Loucy (cell line): ENCODE measurements around the gene P2RY10.

Experiments used
- H2AFZ ChIP-seq: fragments of 200-600 bp; sonication (generic); 2 replicates; pipeline ENCODE4 v1.6.0; 2016; ENCODE audit warnings: antibody characterized with exemption, mild to moderate bottlenecking, low read length, moderate library complexity
- H3F3A ChIP-seq: fragments of 200-600 bp; 2 replicates; pipeline ENCODE4 v1.6.0; 2016; ENCODE audit warnings: antibody characterized with exemption, low read depth, mild to moderate bottlenecking
- H3K27me3 ChIP-seq: fragments of 200-600 bp; sonication (generic); 2 replicates; pipeline ENCODE4 v1.6.1; 2014; ENCODE audit warnings: low read length, mild to moderate bottlenecking; ENCODE audit not compliant: insufficient read depth, poor library complexity, severe bottlenecking
- H3K36me3 ChIP-seq: fragments of 200-600 bp; sonication (generic); 2 replicates; pipeline ENCODE4 v1.6.1; 2016; ENCODE audit warnings: low read length; ENCODE audit not compliant: insufficient read depth
- H3K4me1 ChIP-seq: fragments of 200-600 bp; sonication (generic); 2 replicates; pipeline ENCODE4 v1.5.1; 2014; ENCODE audit warnings: low read length, mild to moderate bottlenecking; ENCODE audit not compliant: insufficient read depth, poor library complexity, severe bottlenecking
- H3K4me2 ChIP-seq: fragments of 200-600 bp; sonication (generic); 2 replicates; pipeline ENCODE4 v1.6.0; 2014; ENCODE audit warnings: antibody characterized with exemption, low read length, low read depth, mild to moderate bottlenecking; ENCODE audit not compliant: poor library complexity, severe bottlenecking
- H3K4me3 ChIP-seq: fragments of 200-600 bp; sonication (generic); 2 replicates; pipeline ENCODE4 v1.5.1; 2014; ENCODE audit warnings: low read length, mild to moderate bottlenecking, mixed read lengths; ENCODE audit not compliant: poor library complexity, severe bottlenecking
- H3K79me2 ChIP-seq: fragments of 200-600 bp; sonication (generic); 2 replicates; pipeline ENCODE4 v1.6.1; 2014; ENCODE audit warnings: low read length; ENCODE audit not compliant: insufficient read depth
- H3K9ac ChIP-seq: fragments of 200-600 bp; sonication (generic); 2 replicates; pipeline ENCODE4 v1.6.0; 2014; ENCODE audit warnings: mild to moderate bottlenecking, low read depth, low read length, moderate library complexity; ENCODE audit not compliant: poor library complexity, severe bottlenecking
- H3K9me2 ChIP-seq: fragments of 200-600 bp; sonication (generic); replicated peaks from 2 replicates; pipeline ENCODE4 v1.6.1; 2016; ENCODE audit warnings: low read depth, low read length, mixed read lengths
- H3K9me3 ChIP-seq: fragments of 200-600 bp; sonication (generic); 2 replicates; pipeline ENCODE4 v1.6.1; 2014; ENCODE audit warnings: mild to moderate bottlenecking, antibody characterized with exemption, low read length, low read depth; ENCODE audit not compliant: insufficient read depth
- H4K20me1 ChIP-seq: fragments of 200-600 bp; sonication (generic); 2 replicates; pipeline ENCODE4 v1.6.0; 2014; ENCODE audit warnings: antibody characterized with exemption, low read length, mild to moderate bottlenecking; ENCODE audit not compliant: insufficient read depth, poor library complexity, severe bottlenecking
- CTCF ChIP-seq: fragments of 200-600 bp; sonication (generic); conservative IDR thresholded peaks from 2 replicates; pipeline ENCODE4 v1.5.1; 2014; ENCODE audit warnings: mild to moderate bottlenecking, antibody characterized with exemption, low read length
- EZH2phosphoT487 ChIP-seq: fragments of 200-600 bp; IDR thresholded peaks from 2 replicates; pipeline ENCODE4 v1.6.1; 2018; ENCODE audit warnings: antibody characterized with exemption, mild to moderate bottlenecking, moderate library complexity, borderline replicate concordance

Gene P2RY10

GRCh38 chrX:78931814-78932213 is 13.4 kb upstream of the P2RY10 start:
- H2AFZ ChIP-seq, result 0 out of 2 replicates have a peak overlapping the region, but pooled peaks have one; percentile 19
- H3K9me2 ChIP-seq, result no peaks in the 10 kb centered on the region
- TF ChIP-seq EZH2phosphoT487 (no peak), CTCF (no peak)
- H3K4me2 ChIP-seq, result peak overlapping the region; percentile 13
- H4K20me1 ChIP-seq, result no peaks in the 10 kb centered on the region
- no peak overlapping the region for H3K9ac ChIP-seq
- no peaks in the 10 kb centered on the region for H3K79me2 ChIP-seq
- H3F3A ChIP-seq, result no peaks in the 10 kb centered on the region
- no peak overlapping the region for H3K4me3 ChIP-seq
- H3K9me3 ChIP-seq, result no peaks in the 10 kb centered on the region; the same call in 1 of the 2 replicates
- H3K36me3 ChIP-seq, result no peaks in the 10 kb centered on the region
- peaks cover 10% of the 10 kb centered on the region for H3K4me1 ChIP-seq
- no peaks in the 10 kb centered on the region for H3K27me3 ChIP-seq

GRCh38 chrX:78934866-78935265 is 10.3 kb upstream of the P2RY10 start:
- TF ChIP-seq CTCF (no peak), EZH2phosphoT487 (no peak)
- Histone ChIP-seq H3K27me3 (no peaks in the 10 kb centered on the region), H3K9ac (no peak overlapping the region), H2AFZ (no peak overlapping the region), H3K36me3 (no peaks in the 10 kb centered on the region), H3K4me3 (no peak overlapping the region), H3F3A (no peaks in the 10 kb centered on the region), H3K4me1 (peaks cover 10% of the 10 kb centered on the region), H4K20me1 (no peaks in the 10 kb centered on the region), H3K79me2 (no peaks in the 10 kb centered on the region), H3K4me2 (no peak overlapping the region), H3K9me2 (no peaks in the 10 kb centered on the region), H3K9me3 (no peaks in the 10 kb centered on the region; the same call in 1 of the 2 replicates)

GRCh38 chrX:78944351-78944750 is 840 bp upstream of the P2RY10 start:
- no peak overlapping the region for H3K4me3 ChIP-seq
- no peaks in the 10 kb centered on the region for H3F3A ChIP-seq
- H2AFZ ChIP-seq, result no peak overlapping the region
- no peaks in the 10 kb centered on the region for H3K36me3 ChIP-seq
- TF ChIP-seq CTCF, result no peak
- TF ChIP-seq EZH2phosphoT487, result no peak
- no peaks in the 10 kb centered on the region for H3K9me2 ChIP-seq
- peak overlapping the region; percentile 45 for H3K9ac ChIP-seq
- peaks cover 39% of the 10 kb centered on the region for H3K4me1 ChIP-seq
- peaks cover 28% of the 10 kb centered on the region for H3K79me2 ChIP-seq
- H3K4me2 ChIP-seq, result peak overlapping the region; percentile 76
- no peaks in the 10 kb centered on the region for H3K27me3 ChIP-seq
- H3K9me3 ChIP-seq, result 0 out of 2 replicates have a peak, but pooled peaks cover 2% of the 10 kb centered on the region
- H4K20me1 ChIP-seq, result no peaks in the 10 kb centered on the region
